Measurements from ENCODE around the gene LHPP. TPM values are rescaled to one million over a fixed set of nuclear protein-coding genes. Genes with fewer than 3 reads are reported as not detected.

The LHPP gene
- total and polyA plus RNA-seq, 4 donors = 15.0 to 58.3 (median 35.9) TPM

- Histone ChIP-seq H3K27me3 (ENCODE audit: control insufficient read depth, insufficient read depth, low read length) (no peaks in the 10 kb centered on the region), H3K27ac (ENCODE audit: low read depth, low read length) (no peak overlapping the region), H3K4me1 (ENCODE audit: control insufficient read depth, insufficient read depth, low read length) (peaks cover 21% of the 10 kb centered on the region), H3K36me3 (ENCODE audit: control insufficient read depth, insufficient read depth, low read length) (peaks cover 41% of the 10 kb centered on the region), H3K9me3 (ENCODE audit: control insufficient read depth, insufficient read depth, low read length) (no peaks in the 10 kb centered on the region), H3K4me3 (ENCODE audit: low read depth, low read length) (no peak overlapping the region)
- DNase-seq (ENCODE audit: low read depth in 4 of 6, low spot score in 6 of 6) = peak in 1 of 6 donors; percentile 67
- 27% methylated on average over 19 of the region's 23 CpGs for WGBS (ENCODE audit: insufficient coverage)
Measured at GRCh38 chr10:124493214-124493882, 31.7 kb downstream of the LHPP start.

DNA sequence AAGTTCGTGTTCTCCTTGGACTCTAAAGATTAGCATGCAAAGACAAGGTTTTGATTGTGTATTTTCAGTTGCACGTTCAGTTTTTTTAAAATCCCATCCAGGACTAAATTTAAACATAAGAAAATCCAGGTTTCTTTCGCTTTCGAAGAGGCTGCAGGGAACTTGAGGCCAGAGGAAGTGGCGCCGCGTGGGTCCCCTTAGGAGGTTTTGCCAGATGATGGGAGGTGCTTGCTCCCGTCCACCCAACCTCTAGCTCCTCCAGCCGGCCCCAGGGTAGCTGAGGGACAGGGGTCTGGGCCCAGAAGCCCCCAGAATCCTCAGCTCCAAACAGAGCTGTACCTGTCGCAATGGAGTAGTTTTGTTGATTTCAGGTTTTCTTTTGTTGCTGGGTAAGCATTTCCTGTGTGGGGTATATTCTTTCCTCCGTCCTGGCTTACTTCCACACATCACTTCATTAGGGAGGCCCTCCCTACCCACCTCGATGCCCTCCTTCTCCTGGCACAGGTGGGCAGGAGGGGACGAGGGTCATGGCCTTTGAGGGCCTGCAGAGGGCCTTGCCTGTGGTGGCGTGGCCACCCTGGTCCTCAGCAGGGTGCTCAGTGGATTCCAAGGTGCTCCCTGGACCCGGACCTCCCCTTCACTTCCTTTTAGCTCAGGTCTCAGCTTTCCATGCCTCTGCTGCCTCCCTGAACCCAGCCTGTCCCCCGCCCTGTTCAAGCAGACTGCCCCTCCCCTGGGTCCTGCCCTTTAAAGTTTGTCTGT, 32.6 kb downstream of the LHPP start:
- H3K27me3 ChIP-seq (ENCODE audit: control insufficient read depth, insufficient read depth, low read length) = no peaks in the 10 kb centered on the region
- 92% methylated on average over 3 of the region's 16 CpGs for WGBS (ENCODE audit: insufficient coverage)
- H3K4me3 ChIP-seq (ENCODE audit: low read depth, low read length) = no peak overlapping the region
- peaks cover 44% of the 10 kb centered on the region for H3K36me3 ChIP-seq (ENCODE audit: control insufficient read depth, insufficient read depth, low read length)
- H3K27ac ChIP-seq (ENCODE audit: low read depth, low read length) = no peak overlapping the region
- H3K9me3 ChIP-seq (ENCODE audit: control insufficient read depth, insufficient read depth, low read length) = no peaks in the 10 kb centered on the region
- H3K4me1 ChIP-seq (ENCODE audit: control insufficient read depth, insufficient read depth, low read length) = peaks cover 21% of the 10 kb centered on the region
- DNase-seq (ENCODE audit: low read depth in 4 of 6, low spot score in 6 of 6) = no peak

- DNase-seq (ENCODE audit: low read depth in 4 of 6, low spot score in 6 of 6) = no peak
- Histone ChIP-seq H3K4me3 (ENCODE audit: low read depth, low read length) (no peak overlapping the region), H3K9me3 (ENCODE audit: control insufficient read depth, insufficient read depth, low read length) (no peaks in the 10 kb centered on the region), H3K36me3 (ENCODE audit: control insufficient read depth, insufficient read depth, low read length) (peaks cover 45% of the 10 kb centered on the region), H3K4me1 (ENCODE audit: control insufficient read depth, insufficient read depth, low read length) (peaks cover 21% of the 10 kb centered on the region), H3K27ac (ENCODE audit: low read depth, low read length) (no peak overlapping the region), H3K27me3 (ENCODE audit: control insufficient read depth, insufficient read depth, low read length) (no peaks in the 10 kb centered on the region)
- 96% methylated on average over 7 of the region's 7 CpGs for WGBS (ENCODE audit: insufficient coverage)
Measured at GRCh38 chr10:124495162-124495561, 33.5 kb downstream of the LHPP start.

DNA sequence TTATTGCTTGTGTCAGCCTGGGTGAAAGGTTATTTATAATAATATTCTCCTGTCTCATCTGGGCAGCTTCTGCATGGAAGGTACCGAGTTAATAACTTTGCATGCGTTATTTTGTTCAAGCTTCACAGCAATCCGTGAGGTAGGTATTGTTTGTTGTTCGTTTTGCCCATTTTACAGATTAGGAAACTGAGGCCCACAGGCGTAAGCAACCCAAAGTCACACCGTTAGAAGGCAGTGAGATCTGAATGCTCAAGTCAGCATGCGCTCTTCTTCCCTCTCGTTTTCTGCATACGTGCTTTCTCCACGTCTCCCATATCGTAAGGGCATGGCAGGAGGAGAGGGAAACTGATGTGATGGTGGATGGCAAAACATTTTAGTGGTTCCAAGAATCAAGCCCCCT, 34.1 kb downstream of the LHPP start:
- H3K36me3 ChIP-seq (ENCODE audit: control insufficient read depth, insufficient read depth, low read length) = peaks cover 43% of the 10 kb centered on the region
- no peak overlapping the region for H3K27ac ChIP-seq (ENCODE audit: low read depth, low read length)
- DNase-seq (ENCODE audit: low read depth in 4 of 6, low spot score in 6 of 6) = no peak
- H3K4me3 ChIP-seq (ENCODE audit: low read depth, low read length) = no peak overlapping the region
- H3K4me1 ChIP-seq (ENCODE audit: control insufficient read depth, insufficient read depth, low read length) = peaks cover 21% of the 10 kb centered on the region
- H3K9me3 ChIP-seq (ENCODE audit: control insufficient read depth, insufficient read depth, low read length) = peaks cover under 1% of the 10 kb centered on the region
- WGBS (ENCODE audit: insufficient coverage) = 90% methylated on average over 11 of the region's 11 CpGs
- H3K27me3 ChIP-seq (ENCODE audit: control insufficient read depth, insufficient read depth, low read length) = no peaks in the 10 kb centered on the region

DNA sequence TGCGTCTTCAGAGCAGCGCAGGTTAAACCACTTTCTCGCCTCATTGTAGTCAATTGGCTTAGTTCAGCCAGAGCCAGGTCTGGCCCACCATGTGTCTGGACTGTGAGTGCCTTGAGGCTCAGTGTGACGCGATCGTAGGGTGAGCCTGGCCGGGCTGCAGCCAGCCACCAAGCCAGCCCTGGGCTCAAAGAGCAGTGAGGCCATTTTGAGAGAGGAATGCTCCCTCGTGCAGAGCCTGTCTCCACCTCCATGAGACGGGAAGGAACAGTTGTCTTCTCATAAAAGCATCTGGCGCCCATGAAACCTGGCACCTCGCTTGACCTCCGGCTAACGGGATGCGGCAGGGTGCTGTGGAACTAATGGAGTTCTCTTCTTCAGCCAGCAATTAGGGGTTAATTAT, 34.5 kb downstream of the LHPP start:
- no peak overlapping the region for H3K4me3 ChIP-seq (ENCODE audit: low read depth, low read length)
- 81% methylated on average over 14 of the region's 14 CpGs for WGBS (ENCODE audit: insufficient coverage)
- H3K27ac ChIP-seq (ENCODE audit: low read depth, low read length) = no peak overlapping the region
- peaks cover 3% of the 10 kb centered on the region for H3K9me3 ChIP-seq (ENCODE audit: control insufficient read depth, insufficient read depth, low read length)
- peaks cover 46% of the 10 kb centered on the region for H3K36me3 ChIP-seq (ENCODE audit: control insufficient read depth, insufficient read depth, low read length)
- no peak for DNase-seq (ENCODE audit: low read depth in 4 of 6, low spot score in 6 of 6)
- H3K4me1 ChIP-seq (ENCODE audit: control insufficient read depth, insufficient read depth, low read length) = peaks cover 21% of the 10 kb centered on the region
- no peaks in the 10 kb centered on the region for H3K27me3 ChIP-seq (ENCODE audit: control insufficient read depth, insufficient read depth, low read length)

DNA sequence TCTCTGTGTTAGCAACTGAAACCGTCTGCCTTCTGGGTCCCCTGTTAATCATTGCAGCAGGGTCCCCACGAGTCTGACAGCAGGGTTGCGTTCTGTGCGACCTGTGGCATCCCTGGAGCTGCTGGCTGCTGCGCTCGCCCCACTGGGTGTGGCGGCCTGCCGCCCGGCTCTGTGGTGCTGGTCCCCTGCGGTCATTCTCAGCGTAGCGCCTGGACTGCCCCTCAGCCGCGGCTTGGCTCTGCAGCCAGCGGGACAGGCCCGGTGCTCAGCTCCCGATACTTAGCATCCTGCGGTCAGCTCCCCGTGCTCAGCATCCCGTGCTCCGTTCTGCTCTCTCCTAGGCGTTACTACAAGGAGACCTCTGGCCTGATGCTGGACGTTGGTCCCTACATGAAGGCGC, 35.0 kb downstream of the LHPP start:
- peaks cover 3% of the 10 kb centered on the region for H3K9me3 ChIP-seq (ENCODE audit: control insufficient read depth, insufficient read depth, low read length)
- 81% methylated on average over 24 of the region's 24 CpGs for whole genome bisulfite sequencing (ENCODE audit: insufficient coverage)
- peaks cover 47% of the 10 kb centered on the region for H3K36me3 ChIP-seq (ENCODE audit: control insufficient read depth, insufficient read depth, low read length)
- DNase-seq (ENCODE audit: low read depth in 4 of 6, low spot score in 6 of 6) = no peak
- no peak overlapping the region for H3K27ac ChIP-seq (ENCODE audit: low read depth, low read length)
- peaks cover 21% of the 10 kb centered on the region for H3K4me1 ChIP-seq (ENCODE audit: control insufficient read depth, insufficient read depth, low read length)
- no peak overlapping the region for H3K4me3 ChIP-seq (ENCODE audit: low read depth, low read length)
- H3K27me3 ChIP-seq (ENCODE audit: control insufficient read depth, insufficient read depth, low read length) = no peaks in the 10 kb centered on the region

- DNase-seq (ENCODE audit: low read depth in 4 of 6, low spot score in 6 of 6) = no peak
- peaks cover 21% of the 10 kb centered on the region for H3K4me1 ChIP-seq (ENCODE audit: control insufficient read depth, insufficient read depth, low read length)
- H3K9me3 ChIP-seq (ENCODE audit: control insufficient read depth, insufficient read depth, low read length) = peaks cover 3% of the 10 kb centered on the region
- no peak overlapping the region for H3K27ac ChIP-seq (ENCODE audit: low read depth, low read length)
- H3K4me3 ChIP-seq (ENCODE audit: low read depth, low read length) = no peak overlapping the region
- H3K27me3 ChIP-seq (ENCODE audit: control insufficient read depth, insufficient read depth, low read length) = no peaks in the 10 kb centered on the region
- 68% methylated on average over 13 of the region's 15 CpGs for WGBS (ENCODE audit: insufficient coverage)
- H3K36me3 ChIP-seq (ENCODE audit: control insufficient read depth, insufficient read depth, low read length) = peaks cover 47% of the 10 kb centered on the region
Measured at GRCh38 chr10:124497196-124497881, 35.7 kb downstream of the LHPP start.

DNA sequence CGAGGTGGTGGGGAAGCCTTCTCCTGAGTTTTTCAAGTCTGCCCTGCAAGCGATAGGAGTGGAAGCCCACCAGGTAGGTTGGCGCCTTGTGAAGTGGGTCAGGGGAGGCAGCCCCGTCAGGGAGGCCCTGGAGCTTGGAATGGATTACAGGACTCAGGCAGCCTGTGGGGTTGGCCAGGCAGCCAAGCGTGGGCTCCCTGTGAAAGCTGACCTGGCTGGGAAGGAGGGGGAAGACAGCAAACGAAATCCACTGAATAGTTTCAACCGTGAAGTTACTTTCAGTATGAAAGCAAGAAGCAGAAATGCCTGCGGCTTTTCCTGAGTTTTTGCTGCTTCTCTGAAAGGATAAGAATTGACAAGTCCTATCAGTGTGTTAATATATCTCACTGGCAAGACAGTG, 36.4 kb downstream of the LHPP start:
- DNase-seq (ENCODE audit: low read depth in 4 of 6, low spot score in 6 of 6) = no peak
- no peaks in the 10 kb centered on the region for H3K27me3 ChIP-seq (ENCODE audit: control insufficient read depth, insufficient read depth, low read length)
- 77% methylated on average over 6 of the region's 8 CpGs for WGBS (ENCODE audit: insufficient coverage)

DNA sequence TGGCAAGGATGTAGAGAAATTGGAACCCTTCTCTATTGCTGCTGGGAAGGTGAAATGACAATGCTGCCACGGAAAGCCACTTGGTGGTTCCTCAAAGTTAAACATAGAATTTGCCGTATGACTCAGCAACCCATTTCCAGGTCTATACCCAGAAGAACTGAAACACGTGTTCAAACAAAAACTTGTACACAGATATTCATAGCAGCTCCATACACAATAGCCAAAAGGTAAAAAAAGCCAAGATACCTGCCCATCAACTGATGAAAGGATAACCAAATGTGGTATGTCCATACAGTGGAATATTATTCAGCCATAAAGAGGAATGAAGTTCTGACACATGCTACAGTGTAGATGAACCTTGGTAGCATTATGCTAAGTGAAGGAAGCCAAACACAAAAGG, 39.1 kb downstream of the LHPP start:
- no peaks in the 10 kb centered on the region for H3K27me3 ChIP-seq (ENCODE audit: control insufficient read depth, insufficient read depth, low read length)
- peaks cover 37% of the 10 kb centered on the region for H3K36me3 ChIP-seq (ENCODE audit: control insufficient read depth, insufficient read depth, low read length)
- no peak for DNase-seq (ENCODE audit: low read depth in 4 of 6, low spot score in 6 of 6)
- H3K4me3 ChIP-seq (ENCODE audit: low read depth, low read length) = no peak overlapping the region
- WGBS (ENCODE audit: insufficient coverage) = 100% methylated on average over 3 of the region's 3 CpGs
- H3K27ac ChIP-seq (ENCODE audit: low read depth, low read length) = no peak overlapping the region
- peaks cover 10% of the 10 kb centered on the region for H3K4me1 ChIP-seq (ENCODE audit: control insufficient read depth, insufficient read depth, low read length)
- H3K9me3 ChIP-seq (ENCODE audit: control insufficient read depth, insufficient read depth, low read length) = peaks cover 3% of the 10 kb centered on the region

More for the DNA sequence above, 36.4 kb downstream of the LHPP start:
- H3K27ac ChIP-seq (ENCODE audit: low read depth, low read length) = no peak overlapping the region
- peaks cover 19% of the 10 kb centered on the region for H3K4me1 ChIP-seq (ENCODE audit: control insufficient read depth, insufficient read depth, low read length)
- H3K36me3 ChIP-seq (ENCODE audit: control insufficient read depth, insufficient read depth, low read length) = peaks cover 48% of the 10 kb centered on the region
- H3K4me3 ChIP-seq (ENCODE audit: low read depth, low read length) = no peak overlapping the region
- peaks cover 3% of the 10 kb centered on the region for H3K9me3 ChIP-seq (ENCODE audit: control insufficient read depth, insufficient read depth, low read length)

Data from spinal cord (tissue), 10 donors.